ENCODE measurements around the gene MROH8.

GRCh38 chr20:37120497-37120896 lies 58.9 kb downstream of the MROH8 start:
- no peak for TF ChIP-seq ZNF529 (tag by site-specific recombination; IDR thresholded peaks at IDR 0.05; ENCODE audit: insufficient replicate concordance)
- TF ChIP-seq ZNF175 (tag by site-specific recombination; IDR thresholded peaks at IDR 0.05) = no peak
- TF ChIP-seq ZBTB11 (tag by site-specific recombination; conservative IDR thresholded peaks at IDR 0.05; ENCODE audit: low read depth) = no peak
